Fibroblast of lung (primary cell): ENCODE data around the gene MAMLD1. TPM values are rescaled to one million over a fixed set of nuclear protein-coding genes. Genes with fewer than 3 reads are reported as not detected.

Experiments used
- DNase-seq, 2 donors: peaks; one replicate each; pipeline versions ENCODE4 v3.0.0 to v3.0.0-alpha.2; 2010; ENCODE audit warnings: low read depth in 2 of 2
- H2AFZ ChIP-seq: 2 replicates; pipeline ENCODE4 v1.5.1; 2012; ENCODE audit warnings: low read length, control low read depth, inconsistent platforms
- H3K27ac ChIP-seq: 2 replicates; pipeline ENCODE4 v1.5.1; 2011; ENCODE audit warnings: low read length, control low read depth; ENCODE audit not compliant: insufficient read depth
- H3K27me3 ChIP-seq: 2 replicates; pipeline ENCODE4 v1.5.1; 2011; ENCODE audit warnings: mild to moderate bottlenecking, low read length; ENCODE audit not compliant: control insufficient read depth, insufficient read depth
- H3K36me3 ChIP-seq: 2 replicates; pipeline ENCODE4 v1.5.1; 2011; ENCODE audit warnings: low read length; ENCODE audit not compliant: control insufficient read depth, insufficient read depth
- H3K4me1 ChIP-seq: 2 replicates; pipeline ENCODE4 v1.5.1; 2011; ENCODE audit warnings: low read length; ENCODE audit not compliant: control insufficient read depth, insufficient read depth; ENCODE audit errors: extremely low read depth
- H3K4me2 ChIP-seq: 2 replicates; pipeline ENCODE4 v1.5.1; 2011; ENCODE audit warnings: low read length, control low read depth; ENCODE audit not compliant: insufficient read depth; ENCODE audit errors: extremely low read depth
- H3K4me3 ChIP-seq, 4 experiments: fragments of 200-600 bp in 1 of 4; sonication (generic) in 1 of 4; replicated peaks in 1 of 4; 2 replicates each; pipeline ENCODE4 v1.5.1; 2011 to 2016; ENCODE audit warnings: low read length in 4 of 4, low read depth in 3 of 4, mild to moderate bottlenecking in 3 of 4, control low read depth in 2 of 4, inconsistent platforms in 1 of 4, mixed read lengths in 1 of 4; ENCODE audit not compliant: insufficient read depth in 1 of 4; ENCODE audit errors: control extremely low read depth in 1 of 4
- H3K79me2 ChIP-seq: 2 replicates; pipeline ENCODE4 v1.5.1; 2012; ENCODE audit warnings: mild to moderate bottlenecking, low read length, inconsistent platforms; ENCODE audit not compliant: control insufficient read depth, insufficient read depth
- H3K9ac ChIP-seq: 2 replicates; pipeline ENCODE4 v1.5.1; 2011; ENCODE audit warnings: mild to moderate bottlenecking, low read length, control low read depth; ENCODE audit not compliant: insufficient read depth
- H3K9me3 ChIP-seq: 2 replicates; pipeline ENCODE4 v1.5.1; 2012; ENCODE audit warnings: low read depth, low read length; ENCODE audit not compliant: control insufficient read depth, insufficient read depth
- H4K20me1 ChIP-seq: 2 replicates; pipeline ENCODE4 v1.5.1; 2011; ENCODE audit warnings: low read length; ENCODE audit not compliant: control insufficient read depth, insufficient read depth; ENCODE audit errors: extremely low read depth
- CTCF ChIP-seq, 2 donors: IDR thresholded peaks in 1 of 2; conservative IDR thresholded peaks in 1 of 2; 1 replicate in 1 of 2; 2 replicates in 1 of 2; pipeline ENCODE4 v1.5.1; 2011 to 2012; ENCODE audit warnings: low read length in 2 of 2, control low read depth in 1 of 2, inconsistent platforms in 1 of 2, low read depth in 1 of 2, mild to moderate bottlenecking in 1 of 2
- EZH2 ChIP-seq: IDR thresholded peaks from 2 replicates; pipeline ENCODE4 v1.5.1; 2012; ENCODE audit warnings: low read length, control low read depth, mild to moderate bottlenecking; ENCODE audit errors: missing control alignments
- polyA plus RNA-seq, 2 donors: library from polyadenylated mRNA; depleted of rRNA in 1 of 2; stranded (reverse) in 1 of 2; unstranded in 1 of 2; fragments of >200 nt; gene quantifications; 2 replicates each; pipeline ENCODE4 v1.2.1, GENCODE V29; 2011 to 2012; ENCODE audit warnings: missing spikeins in 1 of 2
- total RNA-seq: library from RNA; depleted of rRNA; stranded (reverse); fragments of >200 nt; gene quantifications from 2 replicates; pipeline ENCODE4 v1.2.1, GENCODE V29; 2014

Gene MAMLD1
- total and polyA plus RNA-seq, 2 donors (not counting 1 experiment from before 2014, with no cell fraction given): 3.6 to 15.5 TPM

- H4K20me1 ChIP-seq: peaks cover 2% of the 10 kb centered on the region
- no peak overlapping the region for H2AFZ ChIP-seq
- no peak overlapping the region for H3K27ac ChIP-seq
- peaks cover 44% of the 10 kb centered on the region for H3K79me2 ChIP-seq
- H3K4me2 ChIP-seq: no peak overlapping the region
- H3K4me1 ChIP-seq: no peaks in the 10 kb centered on the region
- H3K27me3 ChIP-seq: no peaks in the 10 kb centered on the region
- no peak overlapping the region for H3K4me3 ChIP-seq
- peak in 1 of 2 donors; percentile 40 for DNase-seq
- no peak overlapping the region for H3K9ac ChIP-seq
- TF ChIP-seq CTCF (conservative IDR thresholded peaks at IDR 0.05 in 1 of 2, IDR thresholded peaks at IDR 0.05 in 1 of 2; ENCODE audit: low read depth in 1 of 2, low read length in 2 of 2) (no peak), EZH2 (no peak)
- H3K36me3 ChIP-seq: no peaks in the 10 kb centered on the region
- no peaks in the 10 kb centered on the region for H3K9me3 ChIP-seq
Observed at GRCh38 chrX:150438165-150438564, 75.0 kb downstream of the MAMLD1 start.

- no peak overlapping the region for H3K27ac ChIP-seq
- peaks cover 20% of the 10 kb centered on the region for H3K79me2 ChIP-seq
- no peak overlapping the region for H3K4me2 ChIP-seq
- no peaks in the 10 kb centered on the region for H3K36me3 ChIP-seq
- TF ChIP-seq CTCF (conservative IDR thresholded peaks at IDR 0.05 in 1 of 2, IDR thresholded peaks at IDR 0.05 in 1 of 2; ENCODE audit: low read depth in 1 of 2, low read length in 2 of 2): no peak
- no peak for TF ChIP-seq EZH2
- no peak overlapping the region for H3K9ac ChIP-seq
- H3K4me3 ChIP-seq: no peak overlapping the region
- H3K9me3 ChIP-seq: no peaks in the 10 kb centered on the region
- no peaks in the 10 kb centered on the region for H3K4me1 ChIP-seq
- H4K20me1 ChIP-seq: no peaks in the 10 kb centered on the region
- H2AFZ ChIP-seq: no peak overlapping the region
- no peaks in the 10 kb centered on the region for H3K27me3 ChIP-seq
- no peak for DNase-seq
Observed at GRCh38 chrX:150446151-150446550, 83.0 kb downstream of the MAMLD1 start.

- DNase-seq: peak; percentile 24 to 51
- no peak overlapping the region for H3K4me3 ChIP-seq
- TF ChIP-seq EZH2 (no peak), CTCF (conservative IDR thresholded peaks at IDR 0.05 in 1 of 2, IDR thresholded peaks at IDR 0.05 in 1 of 2; ENCODE audit: low read depth in 1 of 2, low read length in 2 of 2) (no peak)
- no peaks in the 10 kb centered on the region for H4K20me1 ChIP-seq
- peaks cover 16% of the 10 kb centered on the region for H3K79me2 ChIP-seq
- H3K9me3 ChIP-seq: no peaks in the 10 kb centered on the region
- H3K4me2 ChIP-seq: no peak overlapping the region
- H3K4me1 ChIP-seq: no peaks in the 10 kb centered on the region
- H3K27ac ChIP-seq: no peak overlapping the region
- H3K36me3 ChIP-seq: no peaks in the 10 kb centered on the region
- no peak overlapping the region for H2AFZ ChIP-seq
- no peaks in the 10 kb centered on the region for H3K27me3 ChIP-seq
- no peak overlapping the region for H3K9ac ChIP-seq
Observed at GRCh38 chrX:150446995-150447394, 83.9 kb downstream of the MAMLD1 start.
